Neural progenitor cell (in vitro differentiated cells): ENCODE results near the gene TADA1. TPM values are rescaled to one million over a fixed set of nuclear protein-coding genes. Genes with fewer than 3 reads are reported as not detected.

Experiments
- DNase-seq: peaks from one replicate; pipeline ENCODE4 v3.0.0-alpha.2; 2016; ENCODE audit warnings: low spot score
- H2AFZ ChIP-seq: fragments of 200-600 bp; sonication (generic); replicated peaks from 2 replicates; pipeline ENCODE4 v1.6.1; 2016; ENCODE audit warnings: antibody characterized with exemption
- H3F3A ChIP-seq: fragments of 200-600 bp; sonication (generic); 2 replicates; pipeline ENCODE4 v1.6.1; 2016; ENCODE audit warnings: antibody characterized with exemption, low read depth
- H3K27ac ChIP-seq: fragments of 200-600 bp; sonication (generic); 2 replicates; pipeline ENCODE4 v1.5.1; 2016; ENCODE audit warnings: mild to moderate bottlenecking
- H3K27me3 ChIP-seq: fragments of 200-600 bp; sonication (generic); 2 replicates; pipeline ENCODE4 v1.6.1; 2016; ENCODE audit warnings: mild to moderate bottlenecking, moderate library complexity
- H3K36me3 ChIP-seq: fragments of 200-600 bp; sonication (generic); 2 replicates; pipeline ENCODE4 v1.5.1; 2016
- H3K4me1 ChIP-seq: fragments of 200-600 bp; sonication (generic); 2 replicates; pipeline ENCODE4 v1.6.1; 2016; ENCODE audit warnings: mixed run types
- H3K4me2 ChIP-seq: fragments of 200-600 bp; sonication (generic); 2 replicates; pipeline ENCODE4 v1.6.1; 2016
- H3K4me3 ChIP-seq: fragments of 200-600 bp; sonication (generic); 2 replicates; pipeline ENCODE4 v1.5.1; 2016
- H3K79me2 ChIP-seq: fragments of 200-600 bp; sonication (generic); 2 replicates; pipeline ENCODE4 v1.6.1; 2016; ENCODE audit warnings: low read depth
- H3K9ac ChIP-seq: fragments of 200-600 bp; sonication (generic); 2 replicates; pipeline ENCODE4 v1.6.1; 2016
- H3K9me3 ChIP-seq: fragments of 200-600 bp; sonication (generic); 2 replicates; pipeline ENCODE4 v1.5.1; 2016; ENCODE audit warnings: low read depth
- H4K20me1 ChIP-seq: fragments of 200-600 bp; sonication (generic); 2 replicates; pipeline ENCODE4 v1.6.1; 2016; ENCODE audit warnings: low read depth
- H3K27ac Mint-ChIP-seq: 3 replicates; pipeline ENCODE4 v1.8.0; 2021; ENCODE audit warnings: mixed read lengths
- H3K27me3 Mint-ChIP-seq: 2 replicates; pipeline ENCODE4 v1.8.0; 2022; ENCODE audit warnings: low read depth, mild to moderate bottlenecking, inconsistent platforms, moderate library complexity, mixed read lengths; ENCODE audit not compliant: insufficient read depth
- H3K36me3 Mint-ChIP-seq: 3 replicates; pipeline ENCODE4 v1.8.0; 2021; ENCODE audit warnings: mixed read lengths
- H3K4me1 Mint-ChIP-seq: 3 replicates; pipeline ENCODE4 v1.8.0; 2021; ENCODE audit warnings: mixed read lengths
- H3K4me3 Mint-ChIP-seq: 3 replicates; pipeline ENCODE4 v1.8.0; 2021; ENCODE audit warnings: mild to moderate bottlenecking, moderate library complexity, mixed read lengths
- H3K9me3 Mint-ChIP-seq: 3 replicates; pipeline ENCODE4 v1.8.0; 2020; ENCODE audit warnings: mixed read lengths
- EZH2 ChIP-seq: fragments of 200-600 bp; sonication (generic); IDR thresholded peaks from 2 replicates; pipeline ENCODE4 v1.6.1; 2017; ENCODE audit warnings: antibody characterized with exemption, mild to moderate bottlenecking, moderate library complexity
- EZH2phosphoT487 ChIP-seq: fragments of 200-600 bp; sonication (generic); IDR thresholded peaks from 2 replicates; pipeline ENCODE4 v1.6.1; 2017; ENCODE audit warnings: antibody characterized with exemption
- total RNA-seq: library from RNA; depleted of rRNA; stranded (reverse); fragments of >200 nt; gene quantifications from 2 replicates; pipeline ENCODE4 v1.2.3, GENCODE V29; 2015; ENCODE audit warnings: low replicate concordance
- TF ChIP-seq, protein P1 (sequence below): fragments of 200-600 bp; sonication (generic); IDR thresholded peaks from 2 replicates; pipeline ENCODE4 v1.5.1; 2017; ENCODE audit warnings: antibody characterized with exemption, mild to moderate bottlenecking

The TADA1 gene
- total RNA-seq, 1 donor from 2014 or later: 54.4 TPM

DNA sequence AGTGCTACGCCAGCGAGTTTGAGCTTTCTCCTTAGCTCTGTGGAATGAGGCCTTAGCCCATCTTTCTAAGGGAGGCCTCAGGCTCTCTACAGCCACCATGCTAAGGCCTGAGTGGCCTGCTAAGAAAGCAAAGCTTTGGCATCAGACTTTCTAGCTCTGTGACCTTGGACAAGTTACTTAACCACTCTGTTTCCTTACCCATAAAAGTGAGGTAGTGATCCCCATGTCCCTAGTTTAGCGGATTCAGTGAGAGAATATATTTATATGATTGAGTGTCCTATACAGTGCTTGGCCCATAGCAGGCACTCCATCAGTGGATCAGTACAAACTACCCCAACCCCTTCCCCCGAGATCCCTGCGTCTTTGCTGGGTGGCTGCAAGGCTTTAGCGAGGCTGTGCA is 32.7 kb downstream of the TADA1 start:
- peaks cover 8% of the 10 kb centered on the region for H3F3A ChIP-seq
- Mint-ChIP-seq H3K27ac (peak overlapping the region; percentile 82), H3K4me1 (peaks cover 25% of the 10 kb centered on the region), H3K9me3 (no peaks in the 10 kb centered on the region), H3K4me3 (no peak overlapping the region), H3K27me3 (peaks cover 6% of the 10 kb centered on the region), H3K36me3 (peaks cover 45% of the 10 kb centered on the region)
- peaks cover 81% of the 10 kb centered on the region for H3K79me2 ChIP-seq
- H3K9ac ChIP-seq: no peak overlapping the region
- no peak overlapping the region for H3K27ac ChIP-seq
- H3K4me2 ChIP-seq: no peak overlapping the region
- H3K4me1 ChIP-seq: peaks cover 16% of the 10 kb centered on the region
- no peaks in the 10 kb centered on the region for H3K9me3 ChIP-seq
- no peak overlapping the region for H2AFZ ChIP-seq
- no peak for DNase-seq
- peaks cover 56% of the 10 kb centered on the region for H4K20me1 ChIP-seq
- H3K27me3 ChIP-seq: no peaks in the 10 kb centered on the region
- TF ChIP-seq, protein P1, sequence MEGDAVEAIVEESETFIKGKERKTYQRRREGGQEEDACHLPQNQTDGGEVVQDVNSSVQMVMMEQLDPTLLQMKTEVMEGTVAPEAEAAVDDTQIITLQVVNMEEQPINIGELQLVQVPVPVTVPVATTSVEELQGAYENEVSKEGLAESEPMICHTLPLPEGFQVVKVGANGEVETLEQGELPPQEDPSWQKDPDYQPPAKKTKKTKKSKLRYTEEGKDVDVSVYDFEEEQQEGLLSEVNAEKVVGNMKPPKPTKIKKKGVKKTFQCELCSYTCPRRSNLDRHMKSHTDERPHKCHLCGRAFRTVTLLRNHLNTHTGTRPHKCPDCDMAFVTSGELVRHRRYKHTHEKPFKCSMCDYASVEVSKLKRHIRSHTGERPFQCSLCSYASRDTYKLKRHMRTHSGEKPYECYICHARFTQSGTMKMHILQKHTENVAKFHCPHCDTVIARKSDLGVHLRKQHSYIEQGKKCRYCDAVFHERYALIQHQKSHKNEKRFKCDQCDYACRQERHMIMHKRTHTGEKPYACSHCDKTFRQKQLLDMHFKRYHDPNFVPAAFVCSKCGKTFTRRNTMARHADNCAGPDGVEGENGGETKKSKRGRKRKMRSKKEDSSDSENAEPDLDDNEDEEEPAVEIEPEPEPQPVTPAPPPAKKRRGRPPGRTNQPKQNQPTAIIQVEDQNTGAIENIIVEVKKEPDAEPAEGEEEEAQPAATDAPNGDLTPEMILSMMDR: no peak
- TF ChIP-seq EZH2phosphoT487: no peak
- no peak for TF ChIP-seq EZH2
- peaks cover 13% of the 10 kb centered on the region for H3K36me3 ChIP-seq
- H3K4me3 ChIP-seq: no peak overlapping the region

DNA sequence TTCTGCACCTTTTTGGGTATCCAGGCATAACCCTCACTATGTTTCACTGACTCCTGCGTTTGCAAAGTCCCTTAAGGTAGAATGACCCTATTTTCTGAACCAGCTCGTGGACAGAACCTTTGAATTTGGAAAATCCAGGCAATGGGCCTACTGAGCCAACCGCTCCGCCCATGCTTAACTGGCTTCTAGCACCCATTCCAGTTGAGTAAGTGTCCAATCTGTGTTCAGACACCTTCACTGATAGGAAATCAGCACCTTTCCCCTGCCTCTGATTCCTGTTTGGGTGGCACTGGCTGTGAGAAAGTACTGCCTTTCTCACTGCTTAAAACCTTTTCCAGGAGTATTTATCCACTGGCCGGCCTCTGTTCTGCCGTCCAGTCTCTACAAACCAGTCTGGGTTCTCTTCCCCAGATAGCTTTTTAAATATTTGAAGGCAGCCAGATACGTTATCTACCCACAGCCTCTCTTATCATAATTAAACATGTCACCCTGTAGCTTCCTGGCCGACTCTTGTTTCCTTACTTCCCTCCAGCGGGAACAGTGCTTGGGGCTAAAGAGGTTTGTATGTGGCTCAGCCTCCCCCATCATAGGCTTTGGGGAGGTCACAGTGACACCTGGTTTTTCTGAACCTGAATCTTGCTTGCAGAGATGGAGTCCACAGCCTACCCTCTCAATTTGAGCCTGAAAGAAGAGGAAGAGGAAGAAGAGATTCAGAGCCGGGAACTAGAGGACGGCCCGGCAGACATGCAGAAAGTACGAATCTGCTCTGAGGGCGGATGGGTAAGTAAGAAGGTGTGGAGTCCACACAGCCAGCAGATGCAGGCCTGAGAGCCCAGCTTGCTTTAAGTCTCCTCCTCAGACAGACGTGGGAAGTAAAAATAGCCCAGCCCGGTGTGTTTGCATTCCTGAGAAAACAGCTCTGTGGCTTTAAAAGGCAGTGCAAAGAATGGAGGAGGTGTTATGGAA is 35.5 kb downstream of the TADA1 start:
- peak overlapping the region; percentile 71 for H3K4me2 ChIP-seq
- no peak overlapping the region for H3K27ac Mint-ChIP-seq
- DNase-seq: no peak
- peaks cover 8% of the 10 kb centered on the region for H3K36me3 ChIP-seq
- H3K36me3 Mint-ChIP-seq: peaks cover 24% of the 10 kb centered on the region
- H3F3A ChIP-seq: peaks cover 8% of the 10 kb centered on the region
- H3K4me1 ChIP-seq: peaks cover 16% of the 10 kb centered on the region
- TF ChIP-seq EZH2phosphoT487 (no peak), EZH2 (no peak)
- TF ChIP-seq, protein P1: no peak
- no peak overlapping the region for H2AFZ ChIP-seq
- H3K4me3 ChIP-seq: peak overlapping the region; percentile 76
- H3K4me1 Mint-ChIP-seq: peaks cover 27% of the 10 kb centered on the region
- no peak overlapping the region for H3K27ac ChIP-seq
- H3K9me3 ChIP-seq: no peaks in the 10 kb centered on the region
- H4K20me1 ChIP-seq: peaks cover 36% of the 10 kb centered on the region
- peaks cover 2% of the 10 kb centered on the region for H3K9me3 Mint-ChIP-seq
- H3K4me3 Mint-ChIP-seq: peak overlapping the region; percentile 92
- peak overlapping the region; percentile 48 for H3K9ac ChIP-seq
- H3K27me3 Mint-ChIP-seq: peaks cover 9% of the 10 kb centered on the region
- H3K27me3 ChIP-seq: no peaks in the 10 kb centered on the region
- peaks cover 56% of the 10 kb centered on the region for H3K79me2 ChIP-seq

DNA sequence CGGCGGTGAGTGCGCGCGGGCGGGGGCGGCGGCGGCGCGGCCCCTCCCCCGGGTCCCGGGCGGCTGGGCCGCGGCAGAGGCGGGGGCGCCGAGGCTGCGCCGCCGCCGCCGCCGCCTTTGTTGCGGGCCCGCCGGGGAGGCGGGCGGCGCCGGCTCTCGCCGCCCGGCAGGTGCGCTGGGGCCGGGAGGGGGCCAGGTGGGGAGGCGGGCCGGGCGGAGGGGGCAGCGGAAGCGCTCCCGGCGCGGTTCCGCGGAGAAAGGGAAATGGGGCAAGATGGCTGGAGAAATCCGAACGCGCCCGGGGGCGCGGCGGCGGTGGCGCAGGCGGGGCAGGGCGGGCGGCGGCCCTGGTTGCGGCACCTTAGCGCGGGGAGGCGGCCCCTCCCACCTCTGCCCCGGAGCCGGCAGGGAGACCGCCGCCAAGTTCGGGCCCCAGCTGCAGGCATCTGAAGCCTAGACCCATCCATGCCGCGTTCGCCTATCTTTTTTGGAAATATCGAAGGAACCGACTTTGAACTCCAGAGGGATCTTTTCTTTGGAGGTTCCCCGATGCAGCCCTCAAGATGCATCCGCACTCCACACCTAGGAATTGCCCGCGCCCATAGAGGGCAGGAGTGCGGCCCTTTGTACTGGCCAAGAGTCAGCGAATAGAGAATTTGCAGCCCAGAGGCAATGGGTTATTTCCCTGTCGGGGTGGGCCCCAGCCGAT is 36.3 kb downstream of the TADA1 start:
- no peaks in the 10 kb centered on the region for H3K27me3 ChIP-seq
- peak overlapping the region; percentile 92 for H3K4me3 Mint-ChIP-seq
- H3K9me3 ChIP-seq: no peaks in the 10 kb centered on the region
- H3K36me3 Mint-ChIP-seq: peaks cover 23% of the 10 kb centered on the region
- peaks cover 51% of the 10 kb centered on the region for H3K79me2 ChIP-seq
- peaks cover 29% of the 10 kb centered on the region for H4K20me1 ChIP-seq
- DNase-seq: peak; percentile 68
- peaks cover 2% of the 10 kb centered on the region for H3K9me3 Mint-ChIP-seq
- H3K27me3 Mint-ChIP-seq: peaks cover 9% of the 10 kb centered on the region
- H3K4me1 Mint-ChIP-seq: peaks cover 27% of the 10 kb centered on the region
- H3K9ac ChIP-seq: peak overlapping the region; percentile 48
- H2AFZ ChIP-seq: peak overlapping the region; percentile 21
- TF ChIP-seq EZH2phosphoT487: no peak
- TF ChIP-seq, protein P1: peak; percentile 41
- no peak overlapping the region for H3K27ac Mint-ChIP-seq
- peak overlapping the region; percentile 71 for H3K4me2 ChIP-seq
- H3K4me1 ChIP-seq: peaks cover 16% of the 10 kb centered on the region
- peak overlapping the region; percentile 76 for H3K4me3 ChIP-seq
- peaks cover 8% of the 10 kb centered on the region for H3K36me3 ChIP-seq
- no peak overlapping the region for H3K27ac ChIP-seq
- peaks cover 8% of the 10 kb centered on the region for H3F3A ChIP-seq
